Activated gamma-delta T cell treated with Interleukin-2 at 50 U/mL for 16 hours (primary cell): Measurements from ENCODE around the gene IQCN.

ENCODE experiments used
- DNase-seq: peaks from one replicate; pipeline ENCODE4 v3.0.0-alpha.2; 2020

Gene IQCN

GRCh38 chr19:18274219-18274780 is at the start of gene IQCN:
Gene IQCN (minus strand): TSS chr19:18274452. CDS start chr19:18269478, 4,974 bp downstream.
- DNase-seq = no peak

DNA sequence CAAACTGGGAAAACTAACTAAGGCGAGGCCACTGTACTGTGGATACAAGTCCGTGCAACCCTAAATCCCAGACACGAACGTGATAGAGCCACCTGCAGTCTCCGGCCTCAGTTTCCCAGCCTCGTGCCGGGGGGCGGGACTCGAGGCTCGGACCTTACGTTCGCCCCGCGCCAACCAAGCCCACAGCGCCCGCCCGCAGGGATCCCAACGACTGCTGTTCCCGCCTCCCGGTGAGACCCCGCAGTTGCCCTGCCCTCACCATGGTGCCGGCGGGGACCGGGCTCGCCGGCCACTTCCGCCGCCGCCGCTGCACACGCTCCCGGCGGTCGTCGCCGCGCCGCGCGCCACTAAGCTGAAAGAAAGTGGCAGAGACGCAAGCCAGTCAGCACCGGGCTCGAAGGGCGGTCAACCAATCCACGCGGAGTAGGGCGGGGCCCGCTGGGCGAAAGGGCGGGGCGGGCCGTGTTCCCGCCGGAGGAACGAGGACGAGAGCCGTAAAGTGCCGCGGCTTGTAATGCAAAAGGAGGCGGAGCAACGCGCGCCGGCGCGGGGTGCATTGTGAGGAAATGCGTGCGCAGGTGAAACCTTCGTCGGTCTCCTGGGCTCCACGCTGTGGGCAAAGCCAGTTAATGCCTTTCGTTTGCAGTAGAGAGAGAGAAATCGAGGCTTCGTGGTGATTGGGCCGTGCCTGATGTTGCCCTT is 48.7 kb upstream of the IQCN start, which contains the start of gene LSM4:
LSM4 (minus strand) TSS at position 318 of the 702 bp plus-strand sequence; CDS start at position 262, 56 bp downstream.
- DNase-seq = peak; percentile 99

GRCh38 chr19:18322318-18322758 is 48.1 kb upstream of the IQCN start:
- peak; percentile 16 for DNase-seq

DNA sequence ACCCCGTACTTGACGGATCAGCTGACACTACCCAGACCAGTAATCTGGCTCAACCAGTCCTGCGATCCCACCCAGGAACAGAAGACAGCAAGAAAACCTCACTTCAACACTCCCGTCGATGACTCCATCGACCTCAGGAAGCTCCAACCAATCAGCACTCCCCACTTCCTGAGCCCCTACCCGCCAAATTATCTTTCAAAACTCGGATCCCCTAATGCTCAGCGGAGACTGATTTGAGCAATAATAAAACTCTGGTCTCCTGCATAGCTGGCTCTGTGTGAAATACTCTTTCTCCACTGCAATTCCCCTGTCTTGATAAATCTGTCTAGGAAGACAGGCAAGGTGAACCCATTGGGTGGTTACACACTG is 47.5 kb upstream of the IQCN start:
- DNase-seq = no peak

GRCh38 chr19:18320865-18321733 is 46.8 kb upstream of the IQCN start:
- DNase-seq = no peak

DNA sequence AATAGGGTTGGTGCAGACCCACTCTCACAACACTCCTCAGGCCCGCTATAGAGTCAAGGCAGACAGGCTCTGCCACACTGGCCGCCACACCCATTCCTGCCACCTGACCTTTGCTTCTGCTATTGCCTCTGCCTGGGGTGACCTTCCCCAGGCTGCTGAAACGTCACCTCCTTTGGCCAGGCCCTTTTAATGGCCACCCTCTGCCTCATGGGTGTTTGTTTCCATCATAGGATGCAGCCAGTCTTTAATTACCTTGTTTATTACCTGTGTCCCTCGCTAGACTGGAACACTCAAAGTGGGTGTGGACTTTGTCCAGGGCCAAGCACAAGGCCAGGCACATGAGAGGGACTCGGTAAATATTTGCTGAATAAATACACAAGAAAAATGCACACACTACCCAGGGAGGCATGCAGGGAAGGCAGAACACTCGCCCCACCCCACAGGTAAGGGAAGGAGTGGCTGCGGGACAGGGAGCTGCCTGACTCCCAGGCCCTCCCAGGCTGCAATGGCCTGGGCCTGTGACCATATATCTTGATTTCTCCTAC is 45.4 kb upstream of the IQCN start:
- no peak for DNase-seq

GRCh38 chr19:18317961-18318800 is 43.9 kb upstream of the IQCN start:
- peak; percentile 48 for DNase-seq

- no peak for DNase-seq
Observed at GRCh38 chr19:18313398-18313797, 39.1 kb upstream of the IQCN start.

DNA sequence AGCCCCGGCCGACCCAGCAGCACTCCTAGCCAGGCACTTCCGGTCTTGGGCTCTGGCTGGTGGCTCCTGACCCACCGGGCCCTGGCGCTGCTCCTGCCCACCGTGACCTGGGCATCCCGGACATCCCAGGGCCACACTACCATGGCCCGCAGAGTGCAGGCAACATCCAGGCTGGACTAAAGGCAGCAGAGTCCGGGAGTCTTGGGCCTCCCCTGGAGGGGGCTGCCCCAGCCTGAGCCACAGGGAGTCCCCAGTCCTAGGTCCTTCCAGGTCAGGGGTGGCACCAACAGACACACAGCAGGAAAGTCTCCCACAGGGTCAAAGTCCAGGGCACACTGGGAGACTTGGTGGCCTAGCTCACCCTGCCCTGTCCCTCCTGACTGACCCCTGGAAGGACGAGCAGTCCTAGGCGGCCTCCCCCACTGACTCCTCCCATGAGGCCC is 37.9 kb upstream of the IQCN start:
- DNase-seq = no peak

GRCh38 chr19:18311502-18312091 is 37.3 kb upstream of the IQCN start:
- DNase-seq = no peak

DNA sequence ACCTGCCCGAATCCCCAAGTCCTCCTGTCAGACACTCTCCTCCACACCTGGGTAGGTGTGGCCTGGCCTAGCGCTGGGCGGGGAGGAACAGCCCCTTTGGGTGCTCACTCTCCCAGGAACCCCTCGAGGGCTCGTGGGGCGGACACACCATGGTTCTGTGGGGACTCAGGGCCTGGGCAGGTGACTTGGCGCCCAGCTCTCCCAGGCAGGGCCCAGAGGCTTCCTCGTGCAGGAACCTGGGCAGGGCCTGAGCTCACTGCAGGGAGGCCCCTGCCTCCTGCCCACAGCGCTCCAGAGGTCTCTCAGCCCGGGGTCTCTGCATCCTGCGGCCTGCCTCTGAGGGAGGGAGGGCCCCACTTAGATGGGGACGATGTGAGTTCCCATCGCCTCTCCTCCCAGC is 36.7 kb upstream of the IQCN start:
- no peak for DNase-seq

DNA sequence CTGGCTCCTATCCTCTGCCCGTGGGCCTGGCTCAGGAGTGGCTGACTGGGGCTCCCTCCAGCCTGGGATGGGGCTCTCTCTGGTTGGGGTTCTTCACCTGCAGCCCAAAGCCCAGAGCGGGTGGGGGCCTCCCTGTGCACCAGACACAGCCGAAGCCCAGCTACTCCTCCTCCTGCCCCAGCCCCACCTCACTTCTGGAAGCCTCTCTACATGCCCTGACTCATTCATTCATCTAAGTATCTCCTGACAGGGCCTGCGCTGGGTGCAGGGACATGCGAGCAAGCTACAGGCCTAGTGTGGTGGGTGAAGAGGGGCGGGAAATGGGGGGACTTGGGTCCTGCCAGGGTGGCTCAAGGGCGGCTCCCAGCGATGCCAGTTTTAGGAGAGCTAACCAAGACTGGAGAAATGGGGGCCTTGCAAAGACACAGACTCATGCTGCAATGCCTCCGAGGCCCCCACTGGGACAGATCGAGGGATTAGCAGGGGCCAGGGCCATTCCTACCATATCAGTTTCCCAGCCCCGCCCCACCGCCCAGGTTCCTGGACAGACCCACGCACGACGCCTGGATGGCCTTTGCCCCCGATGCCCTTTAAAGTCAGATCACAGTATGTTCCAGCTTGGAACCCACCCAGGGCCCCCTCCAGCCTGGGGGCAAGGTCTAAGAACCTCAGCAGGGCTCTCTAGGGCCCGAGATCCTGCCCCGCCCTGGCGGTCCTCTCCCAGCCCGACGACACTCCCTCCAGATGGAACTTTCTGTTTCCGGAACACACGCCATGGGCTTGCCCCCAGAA is 36.1 kb upstream of the IQCN start:
- no peak for DNase-seq

GRCh38 chr19:18309525-18310064 is 35.3 kb upstream of the IQCN start:
- no peak for DNase-seq

GRCh38 chr19:18308948-18309325 is 34.7 kb upstream of the IQCN start:
- DNase-seq = no peak

DNA sequence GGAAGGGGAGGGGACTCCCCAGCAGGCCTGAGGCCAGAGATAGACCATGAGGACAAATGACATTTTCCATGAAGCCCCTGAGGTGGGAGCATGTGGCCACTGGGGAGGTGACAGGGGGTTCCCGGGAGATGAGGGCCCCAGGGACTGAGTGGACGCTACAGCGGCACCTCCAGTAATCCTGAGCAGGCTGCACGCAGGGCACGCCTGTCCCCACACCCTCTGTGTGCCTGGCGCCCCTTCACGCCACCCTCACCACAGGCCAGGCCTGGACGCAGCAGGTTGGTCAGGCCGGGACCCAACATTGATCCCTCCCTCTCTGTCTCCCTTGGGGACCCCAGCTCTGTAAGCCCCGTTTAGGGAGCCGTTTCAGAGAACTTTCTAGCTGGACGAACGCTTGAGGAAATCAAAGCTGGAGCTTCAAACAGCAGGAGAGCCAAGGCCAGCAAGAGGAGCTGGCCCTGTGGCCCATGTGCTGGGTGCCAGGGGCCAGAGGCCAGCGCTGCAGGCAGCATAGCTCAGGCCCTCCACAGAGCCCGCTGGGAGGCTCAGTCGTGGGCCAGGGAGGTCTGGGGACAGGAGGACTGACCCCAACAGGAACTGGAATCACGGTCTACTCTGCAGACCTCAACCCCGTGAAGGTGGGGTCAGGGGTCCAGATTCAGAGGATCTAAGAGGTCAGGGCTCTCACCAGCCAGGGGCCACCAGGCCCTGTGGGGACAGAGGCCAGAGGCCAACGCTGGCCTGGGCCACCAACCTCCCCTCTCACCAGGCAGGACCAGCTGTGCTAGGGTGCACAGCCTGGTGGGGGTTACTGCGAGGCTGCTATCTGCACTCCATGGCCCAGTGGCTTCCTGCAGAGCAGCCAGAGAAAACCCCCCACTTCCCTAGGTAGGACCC is 34.0 kb upstream of the IQCN start:
- DNase-seq = no peak

- no peak for DNase-seq
Observed at GRCh38 chr19:18307271-18307681, 33.0 kb upstream of the IQCN start.

GRCh38 chr19:18306888-18307260 is 32.6 kb upstream of the IQCN start:
- DNase-seq = no peak

DNA sequence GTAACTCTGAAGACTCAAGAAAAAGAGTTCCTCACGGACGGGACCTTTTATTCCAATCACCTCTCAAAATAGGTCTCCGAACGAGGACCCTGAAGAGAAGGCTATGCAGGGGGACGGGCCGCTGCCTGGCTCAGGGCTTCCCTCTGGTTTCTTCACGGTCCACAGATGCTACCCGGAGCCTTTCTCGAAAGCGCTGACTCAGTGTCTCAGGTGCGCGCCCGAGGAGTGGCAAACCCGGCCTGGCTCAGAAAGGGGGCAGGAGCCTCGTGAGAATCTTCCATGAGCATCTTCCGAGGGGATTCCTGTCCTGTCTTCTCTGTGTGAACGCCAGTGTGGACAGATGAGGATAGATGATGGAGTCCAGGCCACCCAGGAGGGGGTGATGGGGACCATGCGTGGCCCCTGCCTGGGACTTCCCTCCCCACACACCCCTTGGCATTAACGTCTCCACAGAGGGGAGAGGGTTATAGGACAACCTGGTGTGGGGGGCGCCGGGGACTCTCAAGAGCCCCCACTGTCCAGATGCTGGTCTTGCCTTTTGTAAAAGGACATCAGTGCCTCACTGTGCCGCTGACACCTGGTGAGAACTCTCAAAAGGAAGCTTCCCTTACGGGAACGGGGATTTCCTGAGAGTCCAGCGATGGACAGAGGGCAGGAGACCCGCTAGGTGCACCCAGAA is 32.1 kb upstream of the IQCN start:
- DNase-seq = no peak
